ENCODE data around the gene NVL. TPM values are rescaled to one million over a fixed set of nuclear protein-coding genes. Genes with fewer than 3 reads are reported as not detected.

The NVL gene
- total and polyA plus RNA-seq, 4 donors = 5.3 to 14.0 (median 11.0) TPM

DNA sequence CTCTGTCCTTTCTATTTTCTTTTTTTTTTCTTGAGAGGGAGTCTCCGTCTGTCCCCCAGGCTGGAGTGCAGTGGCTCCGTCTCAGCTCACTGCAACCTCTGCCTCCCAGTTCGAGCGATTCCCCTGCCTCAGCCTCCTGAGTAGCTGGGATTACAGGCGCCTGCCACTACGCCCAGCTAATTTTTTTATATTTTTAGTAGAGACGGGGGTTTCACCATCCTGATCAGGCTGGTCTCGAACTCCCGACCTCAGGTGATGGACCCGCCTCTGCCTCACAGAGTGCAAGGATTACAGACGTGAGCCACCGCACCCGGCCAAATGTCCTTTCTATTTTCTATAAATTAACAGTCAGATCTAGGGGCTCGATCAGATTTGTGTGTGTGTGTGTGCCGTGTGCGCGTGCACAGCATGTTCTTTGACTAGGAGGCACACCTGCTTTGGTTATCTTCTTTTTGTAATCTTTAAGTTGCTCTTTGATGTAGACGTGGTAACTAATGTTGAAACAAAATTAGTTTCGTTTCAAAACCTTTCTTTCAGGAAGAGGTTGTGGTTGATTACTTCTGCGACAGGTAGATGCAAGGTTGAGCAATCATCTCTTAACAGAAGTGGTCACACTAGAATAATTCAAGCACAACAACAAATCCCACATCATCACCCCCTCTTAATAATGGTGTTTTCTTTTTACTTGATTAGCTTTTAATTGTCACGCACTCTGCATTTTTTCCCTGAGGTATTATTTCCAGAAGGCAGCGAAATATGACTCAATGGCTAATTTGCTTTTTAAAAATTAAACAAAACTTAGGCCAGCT, 147.7 kb downstream of the NVL start:
- Histone ChIP-seq H3K36me3 (ENCODE audit: control insufficient read depth in 4 of 4, insufficient read depth in 3 of 4, low read depth in 1 of 4, low read length in 3 of 4) (no peaks in the 10 kb centered on the region), H3K27ac (ENCODE audit: low read depth in 1 of 2, low read length in 2 of 2) (peak overlapping the region; percentile 76 to 95), H3K4me1 (ENCODE audit: control insufficient read depth in 4 of 4, insufficient read depth in 4 of 4, low read length in 3 of 4) (peaks cover 2 to 17% (median 10%) of the 10 kb centered on the region in 4 donors), H3K27me3 (ENCODE audit: control insufficient read depth in 4 of 4, insufficient read depth in 4 of 4, low read length in 3 of 4) (no peaks in the 10 kb centered on the region), H3K4me3 (ENCODE audit: low read depth in 1 of 3, low read length in 3 of 3) (peak overlapping the region; percentile 44 to 98 (median 56)), H3K9ac (ENCODE audit: low read depth in 1 of 2, low read length in 2 of 2) (peak overlapping the region; percentile 61 to 84), H3K9me3 (ENCODE audit: control insufficient read depth in 4 of 4, low read length in 3 of 4) (no peaks in the 10 kb centered on the region)
- DNase-seq (ENCODE audit: low spot score) = no peak
- TF ChIP-seq, protein P1, sequence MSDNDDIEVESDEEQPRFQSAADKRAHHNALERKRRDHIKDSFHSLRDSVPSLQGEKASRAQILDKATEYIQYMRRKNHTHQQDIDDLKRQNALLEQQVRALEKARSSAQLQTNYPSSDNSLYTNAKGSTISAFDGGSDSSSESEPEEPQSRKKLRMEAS (IDR thresholded peaks at IDR 0.05) = no peak
- no peak for TF ChIP-seq FOXA2 (IDR thresholded peaks at IDR 0.05)
- TF ChIP-seq HNF4A (conservative IDR thresholded peaks at IDR 0.05) = no peak
- TF ChIP-seq HNF4G (IDR thresholded peaks at IDR 0.05) = no peak
- TF ChIP-seq NR2F2 (IDR thresholded peaks at IDR 0.05) = no peak
- TF ChIP-seq FOXA1 (IDR thresholded peaks at IDR 0.05) = no peak
- no peak for TF ChIP-seq YY1 (IDR thresholded peaks at IDR 0.05)
- TF ChIP-seq, protein P2, sequence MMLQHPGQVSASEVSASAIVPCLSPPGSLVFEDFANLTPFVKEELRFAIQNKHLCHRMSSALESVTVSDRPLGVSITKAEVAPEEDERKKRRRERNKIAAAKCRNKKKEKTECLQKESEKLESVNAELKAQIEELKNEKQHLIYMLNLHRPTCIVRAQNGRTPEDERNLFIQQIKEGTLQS (IDR thresholded peaks at IDR 0.05) = no peak
- TF ChIP-seq RAD21 (IDR thresholded peaks at IDR 0.05) = no peak
- TF ChIP-seq, protein P3, sequence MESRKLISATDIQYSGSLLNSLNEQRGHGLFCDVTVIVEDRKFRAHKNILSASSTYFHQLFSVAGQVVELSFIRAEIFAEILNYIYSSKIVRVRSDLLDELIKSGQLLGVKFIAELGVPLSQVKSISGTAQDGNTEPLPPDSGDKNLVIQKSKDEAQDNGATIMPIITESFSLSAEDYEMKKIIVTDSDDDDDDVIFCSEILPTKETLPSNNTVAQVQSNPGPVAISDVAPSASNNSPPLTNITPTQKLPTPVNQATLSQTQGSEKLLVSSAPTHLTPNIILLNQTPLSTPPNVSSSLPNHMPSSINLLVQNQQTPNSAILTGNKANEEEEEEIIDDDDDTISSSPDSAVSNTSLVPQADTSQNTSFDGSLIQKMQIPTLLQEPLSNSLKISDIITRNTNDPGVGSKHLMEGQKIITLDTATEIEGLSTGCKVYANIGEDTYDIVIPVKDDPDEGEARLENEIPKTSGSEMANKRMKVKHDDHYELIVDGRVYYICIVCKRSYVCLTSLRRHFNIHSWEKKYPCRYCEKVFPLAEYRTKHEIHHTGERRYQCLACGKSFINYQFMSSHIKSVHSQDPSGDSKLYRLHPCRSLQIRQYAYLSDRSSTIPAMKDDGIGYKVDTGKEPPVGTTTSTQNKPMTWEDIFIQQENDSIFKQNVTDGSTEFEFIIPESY (IDR thresholded peaks at IDR 0.05) = no peak
- TF ChIP-seq, protein P4, sequence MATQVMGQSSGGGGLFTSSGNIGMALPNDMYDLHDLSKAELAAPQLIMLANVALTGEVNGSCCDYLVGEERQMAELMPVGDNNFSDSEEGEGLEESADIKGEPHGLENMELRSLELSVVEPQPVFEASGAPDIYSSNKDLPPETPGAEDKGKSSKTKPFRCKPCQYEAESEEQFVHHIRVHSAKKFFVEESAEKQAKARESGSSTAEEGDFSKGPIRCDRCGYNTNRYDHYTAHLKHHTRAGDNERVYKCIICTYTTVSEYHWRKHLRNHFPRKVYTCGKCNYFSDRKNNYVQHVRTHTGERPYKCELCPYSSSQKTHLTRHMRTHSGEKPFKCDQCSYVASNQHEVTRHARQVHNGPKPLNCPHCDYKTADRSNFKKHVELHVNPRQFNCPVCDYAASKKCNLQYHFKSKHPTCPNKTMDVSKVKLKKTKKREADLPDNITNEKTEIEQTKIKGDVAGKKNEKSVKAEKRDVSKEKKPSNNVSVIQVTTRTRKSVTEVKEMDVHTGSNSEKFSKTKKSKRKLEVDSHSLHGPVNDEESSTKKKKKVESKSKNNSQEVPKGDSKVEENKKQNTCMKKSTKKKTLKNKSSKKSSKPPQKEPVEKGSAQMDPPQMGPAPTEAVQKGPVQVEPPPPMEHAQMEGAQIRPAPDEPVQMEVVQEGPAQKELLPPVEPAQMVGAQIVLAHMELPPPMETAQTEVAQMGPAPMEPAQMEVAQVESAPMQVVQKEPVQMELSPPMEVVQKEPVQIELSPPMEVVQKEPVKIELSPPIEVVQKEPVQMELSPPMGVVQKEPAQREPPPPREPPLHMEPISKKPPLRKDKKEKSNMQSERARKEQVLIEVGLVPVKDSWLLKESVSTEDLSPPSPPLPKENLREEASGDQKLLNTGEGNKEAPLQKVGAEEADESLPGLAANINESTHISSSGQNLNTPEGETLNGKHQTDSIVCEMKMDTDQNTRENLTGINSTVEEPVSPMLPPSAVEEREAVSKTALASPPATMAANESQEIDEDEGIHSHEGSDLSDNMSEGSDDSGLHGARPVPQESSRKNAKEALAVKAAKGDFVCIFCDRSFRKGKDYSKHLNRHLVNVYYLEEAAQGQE (IDR thresholded peaks at IDR 0.05) = no peak
- no peak for TF ChIP-seq RXRA (IDR thresholded peaks at IDR 0.05)
- TF ChIP-seq, protein P5, sequence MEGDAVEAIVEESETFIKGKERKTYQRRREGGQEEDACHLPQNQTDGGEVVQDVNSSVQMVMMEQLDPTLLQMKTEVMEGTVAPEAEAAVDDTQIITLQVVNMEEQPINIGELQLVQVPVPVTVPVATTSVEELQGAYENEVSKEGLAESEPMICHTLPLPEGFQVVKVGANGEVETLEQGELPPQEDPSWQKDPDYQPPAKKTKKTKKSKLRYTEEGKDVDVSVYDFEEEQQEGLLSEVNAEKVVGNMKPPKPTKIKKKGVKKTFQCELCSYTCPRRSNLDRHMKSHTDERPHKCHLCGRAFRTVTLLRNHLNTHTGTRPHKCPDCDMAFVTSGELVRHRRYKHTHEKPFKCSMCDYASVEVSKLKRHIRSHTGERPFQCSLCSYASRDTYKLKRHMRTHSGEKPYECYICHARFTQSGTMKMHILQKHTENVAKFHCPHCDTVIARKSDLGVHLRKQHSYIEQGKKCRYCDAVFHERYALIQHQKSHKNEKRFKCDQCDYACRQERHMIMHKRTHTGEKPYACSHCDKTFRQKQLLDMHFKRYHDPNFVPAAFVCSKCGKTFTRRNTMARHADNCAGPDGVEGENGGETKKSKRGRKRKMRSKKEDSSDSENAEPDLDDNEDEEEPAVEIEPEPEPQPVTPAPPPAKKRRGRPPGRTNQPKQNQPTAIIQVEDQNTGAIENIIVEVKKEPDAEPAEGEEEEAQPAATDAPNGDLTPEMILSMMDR (IDR thresholded peaks at IDR 0.05; ENCODE audit: low read depth, low read length, missing input control) = no peak
- TF ChIP-seq EGR1 (IDR thresholded peaks at IDR 0.05; ENCODE audit: low read depth in 2 of 2) = no peak
- no peak for TF ChIP-seq TAF1 (conservative IDR thresholded peaks at IDR 0.05)
- TF ChIP-seq GABPA (IDR thresholded peaks at IDR 0.05 in 1 of 2, conservative IDR thresholded peaks at IDR 0.05 in 1 of 2) = no peak
- no peak for TF ChIP-seq JUND (IDR thresholded peaks at IDR 0.05)
- TF ChIP-seq SP1 (IDR thresholded peaks at IDR 0.05) = no peak
- WGBS = 60% methylated on average over 22 of the region's 22 CpGs
